Measurements from ENCODE around the gene GSG1L. TPM values are rescaled to one million over a fixed set of nuclear protein-coding genes. Genes with fewer than 3 reads are reported as not detected.

The GSG1L gene
- total and polyA plus RNA-seq, 9 of the 15 experiments (the other 6 are each of a cell fraction or from before 2014, with no cell fraction given): not detected

GRCh38 chr16:27867122-27868110, 196.1 kb downstream of the GSG1L start:
- Histone ChIP-seq H3K27me3 (ENCODE audit: control insufficient read depth in 2 of 2, insufficient read depth in 2 of 2, low read length in 2 of 2) (0 out of 5 replicates have a peak, but pooled peaks cover 0 to 3% of the 10 kb centered on the region in 2 experiments), H3K79me2 (ENCODE audit: control insufficient read depth, insufficient read depth, low read length) (no peaks in the 10 kb centered on the region), H3K4me1 (replicated peaks in 1 of 2; ENCODE audit: control insufficient read depth in 2 of 2, insufficient read depth in 2 of 2, low read length in 2 of 2) (peaks cover 0 to 2% of the 10 kb centered on the region in 2 experiments; a peak in 1 of 5 replicates), H3K27ac (ENCODE audit: extremely low read depth, low read depth, low read length) (peak overlapping the region; percentile 59; the same call in 2 of the 3 replicates), H3K9ac (ENCODE audit: insufficient read depth in 1 of 2, low read depth in 2 of 2, low read length in 2 of 2) (no peak overlapping the region), H3K9me3 (replicated peaks; ENCODE audit: control insufficient read depth, insufficient read depth, low read depth, low read length) (peaks cover 6% of the 10 kb centered on the region; the same call in 1 of the 2 replicates), H3K36me3 (ENCODE audit: control insufficient read depth, insufficient read depth, low read length) (no peaks in the 10 kb centered on the region), H3K9me1 (ENCODE audit: control insufficient read depth, insufficient read depth, low read length) (no peaks in the 10 kb centered on the region), H2AFZ (ENCODE audit: low read depth, low read length) (peak overlapping the region; percentile 90), H3K4me2 (ENCODE audit: insufficient read depth, low read length) (peak overlapping the region; percentile 19; the same call in 1 of the 2 replicates), H4K20me1 (replicated peaks; ENCODE audit: control insufficient read depth, insufficient read depth, low read length) (no peaks in the 10 kb centered on the region), H3K4me3 (no peak overlapping the region)
- ATAC-seq (peak; percentile 100), FAIRE-seq (peak; percentile 96), DNase-seq (ENCODE audit: extremely low read depth in 1 of 4, low spot score in 3 of 4) (peak; percentile 93 to 99 (median 98))
- ChIA-PET POLR2A (interaction anchor here (0.6 to 1.0 kb wide), 3 partner anchors 22 to 313 kb away, joined by 3 to 4 read pairs (median 3); no protein-coding TSS in a partner anchor), CTCF (ENCODE audit: low intra/inter-chr PET ratio) (interaction anchor here (0.6 to 1.4 kb wide), 7 partner anchors 169 to 347 kb away, joined by 3 to 7 read pairs (median 4); no protein-coding TSS in a partner anchor)
- 16% methylated on average over 15 of the region's 19 CpGs for WGBS (ENCODE audit: insufficient coverage, low coverage, missing lambda C conversion rate)
- in situ Hi-C loops (cut with MboI): loop anchor here (5.0 kb wide), 1 partner anchor 175 kb away; no protein-coding TSS in a partner anchor
- intact Hi-C loops (cut with micrococcal nuclease): loop anchor here (2.0 kb wide), 3 partner anchors 87 to 225 kb away; no protein-coding TSS in a partner anchor
- no TSS peak for BruUV-seq (replicated peaks)
- TF ChIP-seq CREB3 (tag; conservative IDR thresholded peaks at IDR 0.05; ENCODE audit: low read depth): no peak
- TF ChIP-seq ZMIZ1 (IDR thresholded peaks at IDR 0.05; ENCODE audit: low read depth in 2 of 2, low read length in 2 of 2): no peak
- TF ChIP-seq ZNF24 (IDR thresholded peaks at IDR 0.05): no peak
- peak; percentile 49 to 60 for TF ChIP-seq NRF1 (conservative IDR thresholded peaks at IDR 0.05 in 1 of 2, IDR thresholded peaks at IDR 0.05 in 1 of 2)
- TF ChIP-seq XRCC5 (IDR thresholded peaks at IDR 0.05; ENCODE audit: low read depth, low read length): peak; percentile 28; the same call in 1 of the 2 replicates
- peak; percentile 23 for TF ChIP-seq RBM25 (IDR thresholded peaks at IDR 0.05; ENCODE audit: low read depth, low read length, severe bottlenecking)
- TF ChIP-seq HCFC1 (IDR thresholded peaks at IDR 0.05; ENCODE audit: low read depth, low read length): no peak
- TF ChIP-seq DPF2 (IDR thresholded peaks at IDR 0.05): no peak
- no peak for TF ChIP-seq MCM3 (IDR thresholded peaks at IDR 0.05)
- TF ChIP-seq GABPB1 (CRISPR knock-in tag; IDR thresholded peaks at IDR 0.05): peak; percentile 50; the same call in 1 of the 2 replicates
- TF ChIP-seq MTA1 (IDR thresholded peaks at IDR 0.05; ENCODE audit: borderline replicate concordance): no peak
- no peak for TF ChIP-seq MBD2 (IDR thresholded peaks at IDR 0.05; ENCODE audit: borderline replicate concordance, low read depth)
- no peak for TF ChIP-seq HES1 (IDR thresholded peaks at IDR 0.05; ENCODE audit: low read depth)
- peak; percentile 63; the same call in 1 of the 2 replicates for TF ChIP-seq ELF1 (tag; IDR thresholded peaks at IDR 0.05)
- TF ChIP-seq EGR1 (conservative IDR thresholded peaks at IDR 0.05): peak; percentile 39

All from K562 (cell line).